HG03575 (cell line): ENCODE measurements around the gene LPAR2.

Source experiments
- ATAC-seq: cut with Tn5 transposase; IDR thresholded peaks from one replicate; pipeline ENCODE4 v1.9.1; 2021; ENCODE audit not compliant: unreplicated experiment, insufficient number of reproducible peaks, low FRiP score; ENCODE audit errors: extremely low read depth

The LPAR2 gene

DNA sequence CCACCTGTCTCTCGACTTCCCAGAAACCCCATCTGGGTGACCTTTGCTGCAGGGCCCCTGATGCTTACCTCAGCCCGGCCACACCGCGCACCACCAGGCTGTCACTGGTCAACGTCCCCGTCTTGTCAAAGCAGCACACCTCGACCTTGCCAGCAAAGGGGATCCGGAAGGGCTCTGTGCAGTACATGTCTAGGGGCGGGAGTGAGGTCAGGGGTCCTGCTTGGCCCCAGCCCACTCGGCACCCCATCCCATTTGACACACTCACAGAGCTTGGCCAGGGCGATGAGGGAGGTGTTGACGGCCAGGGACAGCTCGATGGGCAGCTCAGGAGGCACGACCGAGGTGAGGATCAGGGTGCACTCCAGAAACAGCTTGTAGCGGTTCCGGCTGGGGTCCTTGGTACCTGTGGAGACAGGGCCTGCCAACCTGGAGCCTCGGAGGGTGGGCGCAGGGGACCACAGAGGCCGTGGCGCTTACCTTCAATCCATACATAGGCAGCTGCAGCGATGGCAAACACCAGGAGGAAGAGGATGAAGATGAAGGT is 27.1 kb upstream of the LPAR2 start:
- ATAC-seq, result no peak

DNA sequence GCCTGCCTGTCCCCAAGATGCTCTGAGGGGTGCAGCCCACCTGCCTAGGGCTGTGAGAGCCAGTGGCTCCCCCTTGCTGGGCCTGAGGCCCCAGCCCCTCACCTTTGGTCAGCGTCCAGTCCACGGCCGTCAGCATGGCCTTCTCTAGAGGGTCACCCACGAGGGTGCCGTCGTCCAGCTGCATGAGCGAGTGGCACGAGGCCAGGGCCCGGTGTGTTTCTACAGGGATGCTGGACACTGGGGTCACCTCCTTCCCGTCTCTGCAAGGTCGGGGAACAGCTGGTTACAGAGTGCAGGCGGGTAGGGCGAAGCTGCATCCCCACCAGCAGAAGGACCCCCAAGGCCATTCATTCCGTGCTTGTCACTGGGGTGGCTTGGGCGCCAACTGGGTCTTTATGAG is 26.4 kb upstream of the LPAR2 start:
- no peak for ATAC-seq

DNA sequence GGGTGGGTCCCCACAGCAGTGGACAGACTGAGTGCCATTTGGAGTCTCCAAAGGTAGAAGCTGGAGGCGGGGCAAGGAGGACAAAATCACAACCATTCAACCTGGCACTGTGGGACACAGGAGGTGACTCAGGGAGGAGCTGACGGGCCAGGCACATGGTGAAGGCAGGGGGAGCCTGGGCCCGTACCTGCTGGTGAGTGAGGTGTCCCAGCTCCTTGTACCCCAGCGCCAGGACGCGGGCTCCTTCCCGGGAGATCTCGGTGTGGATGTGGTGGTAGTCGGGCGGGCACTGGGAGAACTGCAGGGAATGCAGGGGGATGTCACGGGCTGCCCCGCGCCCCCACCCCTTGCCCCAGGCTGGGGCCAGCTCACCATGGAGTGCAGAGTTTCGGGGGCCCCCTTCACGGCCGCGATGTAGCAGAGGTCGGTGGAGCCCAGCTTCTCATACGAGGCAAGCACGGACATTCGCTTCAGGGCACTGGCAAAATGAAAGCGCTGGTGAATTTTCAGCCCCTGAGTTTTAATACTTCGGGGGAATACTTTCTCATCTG is 25.7 kb upstream of the LPAR2 start:
- ATAC-seq, result no peak

GRCh38 chr19:19652482-19653295 is 24.7 kb upstream of the LPAR2 start:
- ATAC-seq, result no peak

GRCh38 chr19:19651076-19651475 is 23.1 kb upstream of the LPAR2 start:
- ATAC-seq, result no peak

- no peak for ATAC-seq
Measured at GRCh38 chr19:19650331-19650730, 22.3 kb upstream of the LPAR2 start.

GRCh38 chr19:19649580-19649995 is 21.6 kb upstream of the LPAR2 start:
- no peak for ATAC-seq

- no peak for ATAC-seq
Measured at GRCh38 chr19:19649155-19649554, 21.1 kb upstream of the LPAR2 start.

DNA sequence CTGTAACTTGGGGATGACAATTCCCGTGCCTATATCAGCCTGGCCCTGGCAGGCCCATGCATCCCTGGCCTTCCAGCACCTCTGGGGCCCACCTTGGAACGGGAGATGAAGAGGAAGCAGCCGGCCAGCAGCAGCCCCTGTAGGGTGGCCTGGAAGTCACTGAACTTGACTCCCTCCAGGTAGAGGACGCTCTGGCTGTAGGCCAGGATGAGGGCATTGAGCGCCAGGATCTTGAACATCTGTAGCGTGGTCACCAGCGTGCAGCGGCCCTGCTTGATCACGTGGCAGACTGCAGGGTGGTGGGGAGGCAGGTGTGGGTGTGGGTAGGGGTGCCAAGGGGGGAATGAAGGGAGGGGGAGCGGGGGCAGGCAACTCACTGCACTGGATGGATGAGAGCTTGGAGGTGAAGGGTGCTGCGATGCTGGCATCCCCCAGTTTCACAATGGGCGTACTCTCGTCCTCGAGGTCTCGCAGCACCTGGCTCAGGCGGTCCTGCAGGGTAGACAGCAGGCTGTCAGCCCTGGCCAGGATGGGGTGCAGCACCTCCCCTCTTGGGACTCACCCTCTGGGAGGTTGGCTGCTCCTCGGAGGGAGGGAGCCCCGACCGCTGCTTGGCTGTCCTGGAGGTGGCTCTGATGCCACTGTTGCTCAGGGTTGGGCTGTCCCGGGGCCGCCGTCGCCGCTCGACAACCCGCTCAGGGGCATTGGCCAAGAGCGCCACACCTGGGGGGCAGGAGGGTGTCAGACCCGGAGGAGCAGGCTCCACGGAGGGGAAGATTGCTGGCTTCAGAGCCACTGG is 19.2 kb upstream of the LPAR2 start:
- ATAC-seq, result no peak

GRCh38 chr19:19645233-19645870 is 17.3 kb upstream of the LPAR2 start:
- ATAC-seq, result no peak

DNA sequence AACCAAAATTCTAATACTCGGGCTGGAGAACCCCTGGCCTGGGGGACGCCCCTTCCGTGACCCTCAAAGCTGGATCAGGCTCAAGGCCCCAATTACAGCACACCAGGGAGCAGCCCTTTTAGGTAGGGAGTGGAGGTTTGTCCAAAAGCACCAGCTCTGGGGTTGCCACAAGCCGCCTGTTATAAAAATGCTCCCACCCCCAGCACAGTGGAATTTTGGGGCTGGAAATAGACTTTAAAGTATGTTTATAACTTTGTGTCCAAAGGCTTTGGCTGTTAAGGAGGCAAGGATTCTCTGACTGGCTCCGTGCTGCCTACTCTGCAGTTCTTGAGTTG is 16.0 kb upstream of the LPAR2 start:
- ATAC-seq, result no peak

GRCh38 chr19:19643158-19644053 is 15.4 kb upstream of the LPAR2 start, which contains the start of gene GMIP:
GMIP (minus strand) TSS chr19:19643657; CDS start chr19:19643529, 128 bp downstream.
- ATAC-seq, result no peak

GRCh38 chr19:19642506-19643157 is 14.6 kb upstream of the LPAR2 start:
- ATAC-seq, result no peak

GRCh38 chr19:19637523-19638251 is 9.7 kb upstream of the LPAR2 start:
- ATAC-seq, result no peak

DNA sequence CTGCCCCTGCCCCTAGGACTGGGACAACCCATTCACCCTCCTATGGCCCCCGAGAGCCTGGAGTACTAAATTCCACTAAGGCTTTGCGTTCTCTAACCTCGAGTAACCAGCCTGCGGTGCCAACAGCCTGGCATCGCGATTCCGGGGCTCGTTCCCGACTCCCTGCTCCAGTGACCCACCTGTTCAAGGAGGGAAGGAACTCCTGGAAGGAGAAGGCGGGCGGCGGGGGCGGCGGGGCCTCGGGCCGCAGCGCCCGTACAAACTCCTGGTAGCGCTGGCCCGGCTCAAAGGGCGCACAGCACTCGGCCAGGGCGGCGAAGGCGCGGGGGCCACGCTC is 9.1 kb upstream of the LPAR2 start:
- no peak for ATAC-seq

GRCh38 chr19:19636573-19637185 is 8.7 kb upstream of the LPAR2 start:
- ATAC-seq, result no peak

GRCh38 chr19:19635313-19635702 is 7.3 kb upstream of the LPAR2 start:
- ATAC-seq, result no peak
